Activated CD8-positive, alpha-beta memory T cell treated with anti-CD3 and anti-CD28 coated beads, Interleukin-2, amount 10 ng/mL, durations not matched to agents 7 days and 5 days (primary cell): ENCODE data around the gene BMP6. TPM values are rescaled to one million over a fixed set of nuclear protein-coding genes. Genes with fewer than 3 reads are reported as not detected.
"Not testable (repeated sequence)": the region's sequence is repeated elsewhere in the genome, so short reads cannot be mapped to it uniquely, and the experiment has no call there.

Experiments
- ATAC-seq: fragments of 150-1000 bp; cut with Tn5 transposase; one replicate; pipeline ENCODE4 v1.10.0; 2021; ENCODE audit warnings: moderate library complexity
- CTCF ChIA-PET: fragments of 350-600 bp; sonication (Branson Sonifier 250); formaldehyde crosslinking; loops from one replicate; lab custom pipeline; 2021; ENCODE audit warnings: antibody characterized with exemption; lab: Charles Lee
- DNase-seq: peaks from one replicate; pipeline ENCODE4 v3.0.0-alpha.2; 2020
- H3K27ac Mint-ChIP-seq: one replicate; pipeline ENCODE4 v1.8.0; 2021; ENCODE audit warnings: mild to moderate bottlenecking, mixed read lengths
- H3K27me3 Mint-ChIP-seq: one replicate; pipeline ENCODE4 v1.8.0; 2021; ENCODE audit warnings: mixed read lengths
- H3K36me3 Mint-ChIP-seq: one replicate; pipeline ENCODE4 v1.8.0; 2021; ENCODE audit warnings: mild to moderate bottlenecking, mixed read lengths
- H3K4me1 Mint-ChIP-seq: one replicate; pipeline ENCODE4 v1.8.0; 2021; ENCODE audit warnings: mixed read lengths
- H3K4me3 Mint-ChIP-seq: one replicate; pipeline ENCODE4 v1.8.0; 2021; ENCODE audit warnings: mild to moderate bottlenecking, moderate library complexity, mixed read lengths
- H3K9me3 Mint-ChIP-seq: one replicate; pipeline ENCODE4 v1.8.0; 2022; ENCODE audit warnings: low read depth, mixed read lengths
- total RNA-seq, 2 experiments: library from RNA; stranded (reverse); gene quantifications; one replicate each; pipeline ENCODE4 v1.2.3, GENCODE V29; 2021

The BMP6 gene
- total RNA-seq, 2 experiments from 2014 or later: not detected

DNA sequence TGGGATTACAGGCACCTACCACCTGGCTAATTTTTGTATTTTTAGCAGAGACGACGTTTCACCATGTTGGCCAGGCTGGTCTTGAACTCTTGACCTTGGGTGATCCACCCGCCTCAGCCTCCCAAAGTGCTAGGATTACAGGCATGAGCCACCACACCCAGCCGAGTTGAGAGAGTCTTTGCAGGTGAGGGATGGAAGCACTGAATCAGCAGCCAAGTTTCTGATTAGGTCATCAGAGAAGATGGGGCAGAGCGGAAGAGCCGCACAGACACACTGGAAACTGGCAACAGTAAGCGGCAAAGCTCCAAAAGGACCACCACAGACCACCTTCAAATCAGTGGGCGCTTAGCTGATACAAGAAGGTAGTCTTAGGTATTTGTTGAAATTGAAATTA, 172.3 kb downstream of the BMP6 start:
- ATAC-seq, H3K4me3 Mint-ChIP-seq, H3K4me1 Mint-ChIP-seq, H3K27me3 Mint-ChIP-seq, H3K9me3 Mint-ChIP-seq, CTCF ChIA-PET, H3K27ac Mint-ChIP-seq, DNase-seq: not testable (repeated sequence)
- peaks cover 38% of the 10 kb centered on the region for H3K36me3 Mint-ChIP-seq

- DNase-seq (no peak), ATAC-seq (peak; percentile 36)
- no peaks in the 10 kb centered on the region for H3K4me1 Mint-ChIP-seq
- H3K27ac Mint-ChIP-seq: no peak overlapping the region
- peaks cover 36% of the 10 kb centered on the region for H3K36me3 Mint-ChIP-seq
- CTCF ChIA-PET: interaction anchor here (1.4 kb wide), 1 partner anchor 106 kb away, joined by 6 read pairs; no protein-coding TSS in a partner anchor
- H3K9me3 Mint-ChIP-seq: no peaks in the 10 kb centered on the region
- no peak overlapping the region for H3K4me3 Mint-ChIP-seq
- H3K27me3 Mint-ChIP-seq: no peaks in the 10 kb centered on the region
Observed at GRCh38 chr6:7899101-7899888, 173.4 kb downstream of the BMP6 start.

- CTCF ChIA-PET: interaction anchor here (0.8 to 1.4 kb wide), 2 partner anchors 105 to 159 kb away, joined by 3 to 6 read pairs; no protein-coding TSS in a partner anchor
- Mint-ChIP-seq H3K4me1 (no peaks in the 10 kb centered on the region), H3K27ac (no peak overlapping the region), H3K4me3 (no peak overlapping the region), H3K36me3 (peaks cover 33% of the 10 kb centered on the region), H3K27me3 (no peaks in the 10 kb centered on the region), H3K9me3 (no peaks in the 10 kb centered on the region)
- DNase-seq: no peak
- no peak for ATAC-seq
Observed at GRCh38 chr6:7899889-7900213, 174.0 kb downstream of the BMP6 start.

DNA sequence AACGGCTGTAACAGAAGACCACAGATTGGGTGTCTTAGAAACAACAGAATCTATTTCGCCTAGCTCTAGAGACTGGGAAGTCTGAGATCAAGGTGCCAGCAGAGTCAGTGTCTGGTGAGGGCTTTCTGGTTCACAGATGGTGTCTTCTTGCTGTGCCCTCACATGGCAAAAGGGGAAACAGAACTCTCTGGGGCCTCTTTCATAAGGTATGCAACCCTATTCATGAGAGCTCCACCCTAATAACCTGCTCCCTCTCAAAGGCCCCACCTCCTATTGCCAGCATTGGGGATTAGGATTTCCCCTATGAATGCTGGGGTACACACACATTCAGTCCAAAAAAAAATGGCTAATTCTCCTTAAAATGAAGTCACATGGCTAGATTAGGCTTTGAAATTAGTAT, 174.7 kb downstream of the BMP6 start:
- Mint-ChIP-seq H3K36me3 (peaks cover 29% of the 10 kb centered on the region), H3K4me1 (no peaks in the 10 kb centered on the region), H3K27ac (no peak overlapping the region), H3K9me3 (no peaks in the 10 kb centered on the region), H3K27me3 (no peaks in the 10 kb centered on the region), H3K4me3 (no peak overlapping the region)
- CTCF ChIA-PET: interaction anchor here (0.8 to 1.4 kb wide), 2 partner anchors 104 to 159 kb away, joined by 3 to 6 read pairs; no protein-coding TSS in a partner anchor
- ATAC-seq (no peak), DNase-seq (no peak)

GRCh38 chr6:7901056-7901455, 175.2 kb downstream of the BMP6 start:
- DNase-seq (no peak), ATAC-seq (no peak)
- Mint-ChIP-seq H3K36me3 (peaks cover 25% of the 10 kb centered on the region), H3K4me1 (no peaks in the 10 kb centered on the region), H3K4me3 (no peak overlapping the region), H3K9me3 (no peaks in the 10 kb centered on the region), H3K27me3 (no peaks in the 10 kb centered on the region), H3K27ac (no peak overlapping the region)
- CTCF ChIA-PET: no interaction called here

- CTCF ChIA-PET: no interaction called here
- peaks cover 24% of the 10 kb centered on the region for H3K36me3 Mint-ChIP-seq
- no peaks in the 10 kb centered on the region for H3K27me3 Mint-ChIP-seq
- peaks cover 3% of the 10 kb centered on the region for H3K4me1 Mint-ChIP-seq
- no peaks in the 10 kb centered on the region for H3K9me3 Mint-ChIP-seq
- ATAC-seq (no peak), DNase-seq (no peak)
- no peak overlapping the region for H3K4me3 Mint-ChIP-seq
- no peak overlapping the region for H3K27ac Mint-ChIP-seq
Observed at GRCh38 chr6:7901780-7902179, 175.9 kb downstream of the BMP6 start.

GRCh38 chr6:7902221-7902620, 176.3 kb downstream of the BMP6 start:
- peaks cover 24% of the 10 kb centered on the region for H3K36me3 Mint-ChIP-seq
- no peaks in the 10 kb centered on the region for H3K9me3 Mint-ChIP-seq
- ATAC-seq: no peak
- H3K4me3 Mint-ChIP-seq: no peak overlapping the region
- no peaks in the 10 kb centered on the region for H3K27me3 Mint-ChIP-seq
- DNase-seq: no peak
- CTCF ChIA-PET: no interaction called here
- peaks cover 4% of the 10 kb centered on the region for H3K4me1 Mint-ChIP-seq
- H3K27ac Mint-ChIP-seq: no peak overlapping the region

- DNase-seq (no peak), ATAC-seq (no peak)
- no peaks in the 10 kb centered on the region for H3K9me3 Mint-ChIP-seq
- CTCF ChIA-PET: interaction anchor here (1.3 kb wide), 1 partner anchor 316 kb away, joined by 5 read pairs; no protein-coding TSS in a partner anchor
- H3K27ac Mint-ChIP-seq: no peak overlapping the region
- H3K27me3 Mint-ChIP-seq: no peaks in the 10 kb centered on the region
- peaks cover 21% of the 10 kb centered on the region for H3K36me3 Mint-ChIP-seq
- peaks cover 7% of the 10 kb centered on the region for H3K4me1 Mint-ChIP-seq
- no peak overlapping the region for H3K4me3 Mint-ChIP-seq
Observed at GRCh38 chr6:7902867-7903266, 177.0 kb downstream of the BMP6 start.

- Mint-ChIP-seq H3K4me3 (no peak overlapping the region), H3K4me1 (peaks cover 9% of the 10 kb centered on the region), H3K9me3 (no peaks in the 10 kb centered on the region), H3K27ac (no peak overlapping the region), H3K36me3 (peaks cover 17% of the 10 kb centered on the region), H3K27me3 (no peaks in the 10 kb centered on the region)
- CTCF ChIA-PET: interaction anchor here (1.3 kb wide), 1 partner anchor 316 kb away, joined by 5 read pairs; no protein-coding TSS in a partner anchor
- DNase-seq: no peak
- no peak for ATAC-seq
Observed at GRCh38 chr6:7903673-7904072, 177.8 kb downstream of the BMP6 start.

- Mint-ChIP-seq H3K27me3 (no peaks in the 10 kb centered on the region), H3K4me1 (peaks cover 16% of the 10 kb centered on the region), H3K9me3 (no peaks in the 10 kb centered on the region), H3K4me3 (no peak overlapping the region), H3K36me3 (peaks cover 14% of the 10 kb centered on the region), H3K27ac (no peak overlapping the region)
- no peak for ATAC-seq
- CTCF ChIA-PET: no interaction called here
- peak; percentile 27 for DNase-seq
Observed at GRCh38 chr6:7904654-7905319, 178.9 kb downstream of the BMP6 start.

DNA sequence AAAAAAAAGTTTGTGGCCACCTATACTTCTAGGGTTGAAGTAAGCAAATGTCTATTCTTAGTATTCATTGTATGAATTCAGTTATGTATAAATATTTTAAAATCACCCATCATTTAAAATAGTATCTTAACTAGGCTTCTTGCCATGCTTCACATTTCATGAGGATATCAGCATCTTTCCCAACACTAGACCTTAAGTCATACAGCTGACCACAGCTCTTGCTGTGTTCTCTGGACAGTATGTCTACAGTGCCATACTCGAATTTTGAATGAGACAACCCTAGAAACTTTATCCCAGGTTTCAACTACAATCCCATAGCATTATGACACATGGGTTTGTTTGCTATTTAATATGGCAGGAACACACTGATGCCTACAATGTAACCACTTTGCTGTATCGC, 179.5 kb downstream of the BMP6 start:
- H3K9me3 Mint-ChIP-seq: no peaks in the 10 kb centered on the region
- no peak for ATAC-seq
- H3K36me3 Mint-ChIP-seq: peaks cover 14% of the 10 kb centered on the region
- CTCF ChIA-PET: no interaction called here
- DNase-seq: no peak
- H3K27ac Mint-ChIP-seq: no peak overlapping the region
- no peaks in the 10 kb centered on the region for H3K27me3 Mint-ChIP-seq
- peaks cover 16% of the 10 kb centered on the region for H3K4me1 Mint-ChIP-seq
- no peak overlapping the region for H3K4me3 Mint-ChIP-seq

DNA sequence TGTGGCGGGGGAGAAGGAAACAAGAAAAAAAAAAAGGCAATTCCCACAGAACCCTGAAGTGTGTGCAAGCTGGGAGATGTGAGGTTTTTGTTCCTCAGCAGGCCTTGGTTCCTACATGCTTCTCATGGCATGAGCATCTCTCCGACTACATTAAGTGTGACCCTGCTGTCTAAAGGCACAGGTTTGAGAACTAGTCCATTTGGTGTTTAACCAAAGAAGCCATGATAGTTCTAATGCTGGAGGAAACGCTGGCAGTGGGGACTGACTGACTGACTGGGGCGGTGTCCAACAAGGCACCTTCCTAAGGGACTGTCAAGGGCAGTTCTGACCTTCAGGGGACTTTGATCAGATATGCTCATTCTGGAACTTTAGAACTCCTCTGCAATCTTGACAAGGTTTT, 180.8 kb downstream of the BMP6 start:
- CTCF ChIA-PET: interaction anchor here (0.6 kb wide), 1 partner anchor 26 kb away, joined by 3 read pairs; no protein-coding TSS in a partner anchor
- peaks cover 19% of the 10 kb centered on the region for H3K4me1 Mint-ChIP-seq
- H3K27ac Mint-ChIP-seq: no peak overlapping the region
- no peaks in the 10 kb centered on the region for H3K9me3 Mint-ChIP-seq
- no peaks in the 10 kb centered on the region for H3K27me3 Mint-ChIP-seq
- peak; percentile 9 for DNase-seq
- peaks cover 11% of the 10 kb centered on the region for H3K36me3 Mint-ChIP-seq
- H3K4me3 Mint-ChIP-seq: no peak overlapping the region
- ATAC-seq: no peak

DNA sequence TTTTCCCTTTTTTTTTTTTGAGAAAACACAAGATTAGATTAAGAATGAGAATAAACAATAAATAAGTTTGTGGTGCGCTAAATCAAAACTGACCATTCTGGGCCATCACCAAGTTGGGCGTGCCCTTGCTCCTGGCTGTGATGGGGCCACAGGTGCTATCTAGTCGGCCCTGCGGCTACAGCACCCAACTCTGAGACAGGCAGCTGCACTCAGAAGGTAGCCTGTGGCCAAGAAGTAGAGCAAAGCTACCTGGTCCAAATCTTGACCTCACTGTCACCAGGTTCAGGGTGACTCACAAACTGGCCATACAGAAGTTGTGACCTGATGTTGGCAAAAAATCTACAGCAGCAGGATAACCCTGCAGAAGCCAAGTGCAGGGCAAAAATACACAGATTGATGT, 181.3 kb downstream of the BMP6 start:
- ATAC-seq (no peak), DNase-seq (no peak)
- CTCF ChIA-PET: no interaction called here
- H3K4me1 Mint-ChIP-seq: peaks cover 19% of the 10 kb centered on the region
- H3K36me3 Mint-ChIP-seq: peaks cover 11% of the 10 kb centered on the region
- H3K9me3 Mint-ChIP-seq: no peaks in the 10 kb centered on the region
- no peak overlapping the region for H3K4me3 Mint-ChIP-seq
- no peaks in the 10 kb centered on the region for H3K27me3 Mint-ChIP-seq
- no peak overlapping the region for H3K27ac Mint-ChIP-seq
